Fibroblast of lung (primary cell): Measurements from ENCODE around the gene CMTM5. TPM values are rescaled to one million over a fixed set of nuclear protein-coding genes. Genes with fewer than 3 reads are reported as not detected.

Source experiments
- DNase-seq, 2 donors: peaks; one replicate each; pipeline versions ENCODE4 v3.0.0 to v3.0.0-alpha.2; 2010; ENCODE audit warnings: low read depth in 2 of 2
- H2AFZ ChIP-seq: 2 replicates; pipeline ENCODE4 v1.5.1; 2012; ENCODE audit warnings: low read length, control low read depth, inconsistent platforms
- H3K27ac ChIP-seq: 2 replicates; pipeline ENCODE4 v1.5.1; 2011; ENCODE audit warnings: low read length, control low read depth; ENCODE audit not compliant: insufficient read depth
- H3K27me3 ChIP-seq: 2 replicates; pipeline ENCODE4 v1.5.1; 2011; ENCODE audit warnings: mild to moderate bottlenecking, low read length; ENCODE audit not compliant: control insufficient read depth, insufficient read depth
- H3K36me3 ChIP-seq: 2 replicates; pipeline ENCODE4 v1.5.1; 2011; ENCODE audit warnings: low read length; ENCODE audit not compliant: control insufficient read depth, insufficient read depth
- H3K4me1 ChIP-seq: 2 replicates; pipeline ENCODE4 v1.5.1; 2011; ENCODE audit warnings: low read length; ENCODE audit not compliant: control insufficient read depth, insufficient read depth; ENCODE audit errors: extremely low read depth
- H3K4me2 ChIP-seq: 2 replicates; pipeline ENCODE4 v1.5.1; 2011; ENCODE audit warnings: low read length, control low read depth; ENCODE audit not compliant: insufficient read depth; ENCODE audit errors: extremely low read depth
- H3K4me3 ChIP-seq, 4 experiments: fragments of 200-600 bp in 1 of 4; sonication (generic) in 1 of 4; replicated peaks in 1 of 4; 2 replicates each; pipeline ENCODE4 v1.5.1; 2011 to 2016; ENCODE audit warnings: low read length in 4 of 4, low read depth in 3 of 4, mild to moderate bottlenecking in 3 of 4, control low read depth in 2 of 4, inconsistent platforms in 1 of 4, mixed read lengths in 1 of 4; ENCODE audit not compliant: insufficient read depth in 1 of 4; ENCODE audit errors: control extremely low read depth in 1 of 4
- H3K79me2 ChIP-seq: 2 replicates; pipeline ENCODE4 v1.5.1; 2012; ENCODE audit warnings: mild to moderate bottlenecking, low read length, inconsistent platforms; ENCODE audit not compliant: control insufficient read depth, insufficient read depth
- H3K9ac ChIP-seq: 2 replicates; pipeline ENCODE4 v1.5.1; 2011; ENCODE audit warnings: mild to moderate bottlenecking, low read length, control low read depth; ENCODE audit not compliant: insufficient read depth
- H3K9me3 ChIP-seq: 2 replicates; pipeline ENCODE4 v1.5.1; 2012; ENCODE audit warnings: low read depth, low read length; ENCODE audit not compliant: control insufficient read depth, insufficient read depth
- H4K20me1 ChIP-seq: 2 replicates; pipeline ENCODE4 v1.5.1; 2011; ENCODE audit warnings: low read length; ENCODE audit not compliant: control insufficient read depth, insufficient read depth; ENCODE audit errors: extremely low read depth
- EZH2 ChIP-seq: IDR thresholded peaks from 2 replicates; pipeline ENCODE4 v1.5.1; 2012; ENCODE audit warnings: low read length, control low read depth, mild to moderate bottlenecking; ENCODE audit errors: missing control alignments
- polyA minus RNA-seq: library from RNA; depleted of rRNA, polyadenylated mRNA; stranded (reverse); fragments of >200 nt; gene quantifications from 2 replicates; pipeline ENCODE4 v1.2.3, GENCODE V29; 2011; ENCODE audit warnings: low replicate concordance
- polyA plus RNA-seq, 2 donors: library from polyadenylated mRNA; depleted of rRNA in 1 of 2; stranded (reverse) in 1 of 2; unstranded in 1 of 2; fragments of >200 nt; gene quantifications; 2 replicates each; pipeline ENCODE4 v1.2.1, GENCODE V29; 2011 to 2012; ENCODE audit warnings: missing spikeins in 1 of 2
- total RNA-seq: library from RNA; depleted of rRNA; stranded (reverse); fragments of >200 nt; gene quantifications from 2 replicates; pipeline ENCODE4 v1.2.1, GENCODE V29; 2014
- TF ChIP-seq, protein P1 (sequence below), 2 donors: IDR thresholded peaks in 1 of 2; conservative IDR thresholded peaks in 1 of 2; 1 replicate in 1 of 2; 2 replicates in 1 of 2; pipeline ENCODE4 v1.5.1; 2011 to 2012; ENCODE audit warnings: low read length in 2 of 2, control low read depth in 1 of 2, inconsistent platforms in 1 of 2, low read depth in 1 of 2, mild to moderate bottlenecking in 1 of 2

CMTM5 gene
- total RNA-seq (0.33 and 0.77 TPM in 2 replicates), polyA plus RNA-seq (0.08 TPM in 1 of 2 replicates, not detected in the other), polyA minus RNA-seq (0.59 TPM in 1 of 2 replicates, not detected in the other)
- polyA plus RNA-seq (2012), result not detected in 2 replicates

- DNase-seq, result no peak
- no peak within 1 kb of the TSS for H2AFZ ChIP-seq
- H3K4me3 ChIP-seq, result no peak within 1 kb of the TSS
- H3K9ac ChIP-seq, result no peak within 1 kb of the TSS
- H3K4me2 ChIP-seq, result no peak within 1 kb of the TSS
- no peak within 1 kb of the TSS for H3K27ac ChIP-seq
- H4K20me1 ChIP-seq, result no peaks in the 10 kb centered on the region
- no peaks in the 10 kb centered on the region for H3K9me3 ChIP-seq
- peaks cover 8% of the 10 kb centered on the region for H3K27me3 ChIP-seq
- no peaks in the 10 kb centered on the region for H3K36me3 ChIP-seq
- no peaks in the 10 kb centered on the region for H3K79me2 ChIP-seq
- TF ChIP-seq, protein P1, sequence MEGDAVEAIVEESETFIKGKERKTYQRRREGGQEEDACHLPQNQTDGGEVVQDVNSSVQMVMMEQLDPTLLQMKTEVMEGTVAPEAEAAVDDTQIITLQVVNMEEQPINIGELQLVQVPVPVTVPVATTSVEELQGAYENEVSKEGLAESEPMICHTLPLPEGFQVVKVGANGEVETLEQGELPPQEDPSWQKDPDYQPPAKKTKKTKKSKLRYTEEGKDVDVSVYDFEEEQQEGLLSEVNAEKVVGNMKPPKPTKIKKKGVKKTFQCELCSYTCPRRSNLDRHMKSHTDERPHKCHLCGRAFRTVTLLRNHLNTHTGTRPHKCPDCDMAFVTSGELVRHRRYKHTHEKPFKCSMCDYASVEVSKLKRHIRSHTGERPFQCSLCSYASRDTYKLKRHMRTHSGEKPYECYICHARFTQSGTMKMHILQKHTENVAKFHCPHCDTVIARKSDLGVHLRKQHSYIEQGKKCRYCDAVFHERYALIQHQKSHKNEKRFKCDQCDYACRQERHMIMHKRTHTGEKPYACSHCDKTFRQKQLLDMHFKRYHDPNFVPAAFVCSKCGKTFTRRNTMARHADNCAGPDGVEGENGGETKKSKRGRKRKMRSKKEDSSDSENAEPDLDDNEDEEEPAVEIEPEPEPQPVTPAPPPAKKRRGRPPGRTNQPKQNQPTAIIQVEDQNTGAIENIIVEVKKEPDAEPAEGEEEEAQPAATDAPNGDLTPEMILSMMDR (conservative IDR thresholded peaks at IDR 0.05 in 1 of 2, IDR thresholded peaks at IDR 0.05 in 1 of 2; ENCODE audit: low read depth in 1 of 2, low read length in 2 of 2), result no peak
- no peak for TF ChIP-seq EZH2
- H3K4me1 ChIP-seq, result no peaks in the 10 kb centered on the region
Measured at GRCh38 chr14:23376482-23377197, at the start of gene CMTM5. Gene CMTM5 (plus strand): TSS chr14:23377046. CDS start chr14:23377252, 206 bp downstream.

GRCh38 chr14:23327947-23328744 lies 48.7 kb upstream of the CMTM5 start:
- peaks cover under 1% of the 10 kb centered on the region for H3K4me1 ChIP-seq
- DNase-seq, result peak; percentile 64 to 85
- no peaks in the 10 kb centered on the region for H3K9me3 ChIP-seq
- H3K27me3 ChIP-seq, result no peaks in the 10 kb centered on the region
- H3K79me2 ChIP-seq, result peaks cover 8% of the 10 kb centered on the region
- TF ChIP-seq, protein P1 (conservative IDR thresholded peaks at IDR 0.05 in 1 of 2, IDR thresholded peaks at IDR 0.05 in 1 of 2; ENCODE audit: low read depth in 1 of 2, low read length in 2 of 2), result peak; percentile 87 to 90
- no peak for TF ChIP-seq EZH2
- peaks cover 10% of the 10 kb centered on the region for H3K36me3 ChIP-seq
- no peak overlapping the region for H2AFZ ChIP-seq
- H3K27ac ChIP-seq, result no peak overlapping the region
- H3K4me2 ChIP-seq, result no peak overlapping the region
- no peaks in the 10 kb centered on the region for H4K20me1 ChIP-seq
- H3K9ac ChIP-seq, result no peak overlapping the region
- no peak overlapping the region for H3K4me3 ChIP-seq

- Histone ChIP-seq H3K9me3 (no peaks in the 10 kb centered on the region), H3K27ac (no peak overlapping the region), H3K36me3 (no peaks in the 10 kb centered on the region), H3K79me2 (no peaks in the 10 kb centered on the region), H3K4me1 (no peaks in the 10 kb centered on the region), H3K4me2 (no peak overlapping the region), H2AFZ (no peak overlapping the region), H4K20me1 (no peaks in the 10 kb centered on the region), H3K9ac (no peak overlapping the region), H3K27me3 (no peaks in the 10 kb centered on the region), H3K4me3 (no peak overlapping the region)
- no peak for TF ChIP-seq EZH2
- TF ChIP-seq, protein P1 (conservative IDR thresholded peaks at IDR 0.05 in 1 of 2, IDR thresholded peaks at IDR 0.05 in 1 of 2; ENCODE audit: low read depth in 1 of 2, low read length in 2 of 2), result no peak
- DNase-seq, result no peak
Measured at GRCh38 chr14:23335623-23336022, 41.2 kb upstream of the CMTM5 start.
